Measurements from ENCODE around the gene NQO1.

NQO1 gene

DNA sequence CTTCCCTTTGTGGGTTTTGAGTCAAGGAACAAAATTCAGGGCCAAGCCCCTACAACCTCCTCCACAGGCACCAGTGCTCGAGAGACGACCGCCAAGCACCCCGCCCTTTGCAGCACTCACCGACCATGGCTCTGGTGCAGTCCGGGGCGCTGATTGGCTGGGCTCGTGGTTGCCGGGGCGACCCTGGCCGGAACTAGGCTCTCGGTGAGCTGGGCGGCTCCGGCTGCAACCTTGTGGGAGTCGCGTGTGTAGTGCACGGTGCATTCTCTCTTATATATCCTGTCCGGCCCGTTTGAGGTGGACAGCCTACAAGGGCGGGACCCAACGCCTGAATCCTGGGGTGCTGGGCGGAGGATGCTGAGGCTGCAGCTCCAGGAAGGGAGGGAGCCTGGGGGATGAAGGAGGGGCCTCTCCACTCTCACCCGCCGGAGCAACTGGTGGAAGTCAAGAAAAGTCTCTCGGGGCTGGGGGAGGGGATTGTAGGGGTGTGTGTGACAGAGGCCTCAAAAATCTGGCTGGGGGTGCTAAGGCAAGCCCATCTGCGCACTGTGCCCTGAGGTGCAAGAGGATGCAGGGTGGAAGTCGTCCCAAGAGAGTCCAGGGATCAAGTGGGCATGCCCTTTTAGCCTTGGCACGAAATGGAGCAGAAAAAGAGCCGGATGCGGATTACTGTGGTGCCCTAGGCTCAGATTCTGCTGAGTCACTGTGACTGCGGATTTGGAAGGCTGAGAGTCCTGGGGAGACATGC lies at the start of gene NQO1:
NQO1 (minus strand) TSS at position 248 of the 748 bp plus-strand sequence; CDS start at position 127, 121 bp downstream.
- DNase-seq, result peak; percentile 93
- Mint-ChIP-seq H3K36me3 (ENCODE audit: low read depth) (peaks cover 4% of the 10 kb centered on the region), H3K27ac (peak within 1 kb of the TSS; percentile 99), H3K4me1 (peaks cover 51% of the 10 kb centered on the region), H3K4me3 (peak within 1 kb of the TSS; percentile 88), H3K27me3 (ENCODE audit: low read depth, poor library complexity) (no peaks in the 10 kb centered on the region), H3K9me3 (no peaks in the 10 kb centered on the region)
- no peak for TF ChIP-seq CTCF (IDR thresholded peaks at IDR 0.05)

DNA sequence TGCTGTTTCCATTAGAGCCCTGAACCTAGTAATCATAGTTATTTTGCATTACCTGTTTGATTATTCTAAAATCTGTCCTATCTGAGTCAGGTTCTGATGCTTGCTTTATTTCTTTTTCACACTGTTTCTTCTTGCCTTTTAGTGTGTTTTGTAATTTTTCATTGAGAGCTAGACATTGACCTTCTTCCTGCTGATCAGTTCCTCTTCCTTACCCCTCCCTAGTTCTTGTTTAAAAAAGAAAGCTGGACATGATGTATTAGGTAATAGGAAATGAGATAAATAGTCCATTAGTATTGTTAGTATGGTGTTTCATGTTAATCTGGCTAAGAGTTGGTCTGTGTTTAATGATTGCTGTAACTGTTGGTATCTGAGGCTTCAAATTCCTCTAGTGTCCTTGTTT lies 49.2 kb upstream of the NQO1 start:
- Mint-ChIP-seq H3K27ac (no peak overlapping the region), H3K9me3 (peaks cover 15% of the 10 kb centered on the region), H3K27me3 (ENCODE audit: low read depth, poor library complexity) (no peaks in the 10 kb centered on the region), H3K4me3 (no peak overlapping the region), H3K36me3 (ENCODE audit: low read depth) (peaks cover 25% of the 10 kb centered on the region), H3K4me1 (peaks cover 32% of the 10 kb centered on the region)
- no peak for DNase-seq
- no peak for TF ChIP-seq CTCF (IDR thresholded peaks at IDR 0.05)

DNA sequence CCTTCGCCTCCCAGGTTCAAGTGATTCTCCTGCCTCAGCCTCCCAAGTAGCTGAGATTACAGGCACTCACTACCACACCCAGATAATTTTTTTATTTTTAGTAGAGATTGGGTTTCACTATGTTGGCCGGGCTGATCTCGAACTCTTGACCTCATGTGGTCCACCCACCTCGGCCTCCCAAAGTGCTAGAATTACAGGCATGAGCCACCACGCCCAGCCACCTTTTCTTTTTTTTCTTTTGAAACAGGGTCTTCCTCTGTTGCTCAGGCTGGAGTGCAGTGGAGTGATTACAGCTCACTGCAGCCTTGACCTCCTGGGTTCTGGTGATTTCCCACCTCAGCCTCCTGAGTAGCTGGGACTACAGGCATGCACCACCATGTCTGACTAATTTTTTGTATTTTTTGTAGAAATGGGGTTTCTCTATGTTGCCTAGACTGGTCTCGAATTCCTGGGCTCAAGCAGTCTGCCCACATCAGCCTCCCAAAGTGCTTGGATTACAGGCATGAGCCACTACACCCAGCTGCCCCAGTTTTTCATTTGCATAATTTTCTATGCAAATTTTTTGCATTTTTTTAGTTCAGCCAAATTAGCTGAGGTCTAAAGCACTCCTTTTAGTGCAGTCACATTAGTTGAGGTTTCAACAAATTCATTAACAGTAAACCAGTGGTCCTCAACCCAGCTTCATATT lies 47.0 kb upstream of the NQO1 start:
- H3K4me1 Mint-ChIP-seq, result peaks cover 39% of the 10 kb centered on the region
- no peak overlapping the region for H3K4me3 Mint-ChIP-seq
- no peak overlapping the region for H3K27ac Mint-ChIP-seq
- H3K36me3 Mint-ChIP-seq (ENCODE audit: low read depth), result peaks cover 25% of the 10 kb centered on the region
- no peak for TF ChIP-seq CTCF (IDR thresholded peaks at IDR 0.05)
- no peaks in the 10 kb centered on the region for H3K27me3 Mint-ChIP-seq (ENCODE audit: low read depth, poor library complexity)
- DNase-seq, result no peak
- H3K9me3 Mint-ChIP-seq, result peaks cover 19% of the 10 kb centered on the region

GRCh38 chr16:69771651-69771967 lies 45.2 kb upstream of the NQO1 start:
- H3K36me3 Mint-ChIP-seq (ENCODE audit: low read depth), result peaks cover 33% of the 10 kb centered on the region
- peaks cover 40% of the 10 kb centered on the region for H3K4me1 Mint-ChIP-seq
- DNase-seq, result no peak
- no peak overlapping the region for H3K27ac Mint-ChIP-seq
- no peak overlapping the region for H3K4me3 Mint-ChIP-seq
- no peaks in the 10 kb centered on the region for H3K27me3 Mint-ChIP-seq (ENCODE audit: low read depth, poor library complexity)
- H3K9me3 Mint-ChIP-seq, result peaks cover 24% of the 10 kb centered on the region
- no peak for TF ChIP-seq CTCF (IDR thresholded peaks at IDR 0.05)

DNA sequence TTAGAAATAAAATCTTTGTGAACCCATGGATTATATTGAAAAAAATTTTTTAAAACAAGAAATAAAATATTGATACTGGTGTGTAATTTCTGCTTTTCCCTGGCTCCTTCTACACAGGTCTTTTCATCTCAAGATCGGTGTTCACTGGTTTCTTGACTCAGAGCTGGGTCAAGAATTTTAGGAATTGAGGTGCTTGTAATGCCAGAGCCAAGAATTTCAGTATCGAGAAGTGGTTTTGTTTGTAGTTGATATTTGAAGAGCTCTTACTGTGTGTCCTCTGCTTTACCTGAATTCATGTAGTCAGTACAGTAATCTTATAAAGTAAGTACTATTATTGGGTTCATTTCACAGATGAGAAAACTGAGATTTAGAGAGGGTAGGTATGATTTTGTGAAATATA lies 43.0 kb upstream of the NQO1 start:
- Mint-ChIP-seq H3K4me1 (peaks cover 44% of the 10 kb centered on the region), H3K36me3 (ENCODE audit: low read depth) (peaks cover 14% of the 10 kb centered on the region), H3K27me3 (ENCODE audit: low read depth, poor library complexity) (no peaks in the 10 kb centered on the region), H3K9me3 (peaks cover 9% of the 10 kb centered on the region), H3K27ac (no peak overlapping the region), H3K4me3 (no peak overlapping the region)
- TF ChIP-seq CTCF (IDR thresholded peaks at IDR 0.05), result no peak
- DNase-seq, result no peak

DNA sequence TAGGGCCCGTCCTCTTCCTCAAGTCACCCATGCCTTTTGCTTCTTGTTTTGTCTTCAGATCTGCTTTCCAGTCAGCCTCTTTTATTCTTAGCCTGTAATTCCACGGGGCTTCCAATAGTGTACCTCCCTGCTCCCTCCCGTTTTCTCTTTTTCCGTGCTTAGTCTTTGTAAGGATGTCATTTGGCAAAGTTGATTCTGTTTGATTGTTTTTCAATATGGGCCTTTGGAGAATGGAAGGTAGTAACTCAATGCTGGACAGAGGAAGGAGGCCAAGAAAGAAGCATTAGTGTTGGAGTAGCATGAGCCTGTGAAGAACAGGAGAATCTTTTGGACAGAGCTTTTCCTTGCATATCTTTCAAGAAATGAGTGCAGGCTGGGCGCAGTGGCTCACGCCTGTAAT lies 42.3 kb upstream of the NQO1 start:
- H3K27me3 Mint-ChIP-seq (ENCODE audit: low read depth, poor library complexity), result no peaks in the 10 kb centered on the region
- H3K4me1 Mint-ChIP-seq, result peaks cover 39% of the 10 kb centered on the region
- TF ChIP-seq CTCF (IDR thresholded peaks at IDR 0.05), result no peak
- no peak for DNase-seq
- H3K27ac Mint-ChIP-seq, result no peak overlapping the region
- H3K9me3 Mint-ChIP-seq, result peaks cover 9% of the 10 kb centered on the region
- H3K4me3 Mint-ChIP-seq, result no peak overlapping the region
- peaks cover 9% of the 10 kb centered on the region for H3K36me3 Mint-ChIP-seq (ENCODE audit: low read depth)

Data from nephron progenitor cell (in vitro differentiated cells).